Left colon (tissue), 2 donors: ENCODE measurements around the gene RBM4. TPM values are rescaled to one million over a fixed set of nuclear protein-coding genes. Genes with fewer than 3 reads are reported as not detected.

Experiments used
- ATAC-seq: fragments of 200-7000 bp; cut with Tn5 transposase; one replicate; pipeline ENCODE4 v1.9.1; 2020; ENCODE audit warnings: mild to moderate bottlenecking, moderate library complexity
- DNase-seq, 2 donors: peaks; one replicate each; pipeline ENCODE4 v3.0.0-alpha.2; 2020
- intact Hi-C, 2 donors: fragments of 100-400 bp; cut with DNase I in 1 of 2; cut with micrococcal nuclease in 1 of 2; formaldehyde crosslinking; loops; one replicate each; pipeline versions ENCODE4 v1.11.2 to v1.14.0; 2022; cut with DNase I, micrococcal nuclease
- total RNA-seq, 2 donors: library from RNA; stranded (reverse); fragmentation: NEBNext Ultra II Directional; extraction: Animal tissue kit (Norgen Biotek cat#: 25700); gene quantifications; one replicate each; pipeline ENCODE4 v1.2.1, GENCODE V29; 2021
- donor health status: DM: no; HTN: no; CAD: no.
- donor health status: DM: yes; HTN: yes; CAD: no.

The RBM4 gene
- total RNA-seq, 2 donors from 2014 or later: 90.7 to 92.9 TPM

- peak; percentile 90 to 92 for DNase-seq
- intact Hi-C loops: loop anchor here (2.0 to 10.0 kb wide), 2 partner anchors 140 kb away; no protein-coding TSS in a partner anchor
- ATAC-seq: peak; percentile 99
These were observed 56.3 kb downstream of the RBM4 start for GRCh38 chr11:66694732-66695207.

Other genes starting within 250 kb of the RBM4 start
- under 1 TPM in 1 of 2 donors, not detected in 1; 0.39 TPM for gene NPAS4, start 217.7 kb upstream of the RBM4 start, total RNA-seq
- gene MRPL11, start 199.9 kb upstream of the RBM4 start, total RNA-seq: 10 to 100 TPM; 46.9 to 59.4 TPM
- 1 to 10 TPM; 4.7 to 5.2 TPM for gene PELI3, start 171.8 kb upstream of the RBM4 start, total RNA-seq
- 10 to 100 TPM; 75.0 to 91.4 TPM for gene DPP3, start 158.3 kb upstream of the RBM4 start, total RNA-seq
- 10 to 100 TPM; 29.8 to 34.8 TPM for gene BBS1, start 128.1 kb upstream of the RBM4 start, total RNA-seq
- 10 to 100 TPM in 1 of 2 donors, 1 to 10 TPM in 1; 9.9 to 11.7 TPM for gene ZDHHC24, start 92.7 kb upstream of the RBM4 start, total RNA-seq
- gene ACTN3, start 91.8 kb upstream of the RBM4 start, total RNA-seq: not detected
- gene CTSF, start 70.1 kb upstream of the RBM4 start, total RNA-seq: 10 to 100 TPM in 1 of 2 donors, 1 to 10 TPM in 1; 5.6 to 20.4 TPM
- under 1 TPM; 0.22 to 0.46 TPM for gene CCDC87, start 45.6 kb upstream of the RBM4 start, total RNA-seq
- 10 to 100 TPM; 38.5 to 38.6 TPM for gene CCS, start 45.5 kb upstream of the RBM4 start, total RNA-seq
- 10 to 100 TPM; 45.3 to 48.9 TPM for gene RBM14, start 22.1 kb upstream of the RBM4 start, total RNA-seq
- gene RBM4B, start 39.2 kb downstream of the RBM4 start, total RNA-seq: 10 to 100 TPM; 14.7 to 17.6 TPM
- 1 to 10 TPM; 3.9 to 7.3 TPM for gene SPTBN2, start 90.5 kb downstream of the RBM4 start, total RNA-seq
- gene RCE1, start 204.7 kb downstream of the RBM4 start, total RNA-seq: 10 to 100 TPM; 25.5 to 28.3 TPM
- 10 to 100 TPM; 32.7 to 46.3 TPM for gene LRFN4, start 218.4 kb downstream of the RBM4 start, total RNA-seq